HL-60 (cell line): ENCODE data around the gene FAM107B.

Source experiments
- DNase-seq, 2 experiments: peaks; one replicate each; pipeline ENCODE4 v3.0.0-alpha.2; 2010 to 2020; ENCODE audit warnings: low read depth in 1 of 2, low spot score in 1 of 2
- H3K27ac ChIP-seq: fragments of 250-450 bp; sonication (Bioruptor Pico); replicated peaks from 2 replicates; pipeline ENCODE4 v1.5.1; 2020; ENCODE audit warnings: mild to moderate bottlenecking, moderate library complexity
- H3K27me3 ChIP-seq: fragments of 250-450 bp; sonication (Bioruptor Pico); 2 replicates; pipeline ENCODE4 v1.5.1; 2021; ENCODE audit warnings: mild to moderate bottlenecking, moderate library complexity; ENCODE audit not compliant: insufficient read depth, poor library complexity, severe bottlenecking
- H3K4me3 ChIP-seq: replicated peaks from 2 replicates; pipeline ENCODE4 v1.5.1; 2011; ENCODE audit warnings: mild to moderate bottlenecking, control low read depth, low read length; ENCODE audit not compliant: insufficient read depth
- CTCF ChIP-seq: IDR thresholded peaks from one replicate; pipeline ENCODE4 v1.5.1; 2011; ENCODE audit warnings: low read length, control low read depth, inconsistent platforms; ENCODE audit not compliant: insufficient read depth
- GABPA ChIP-seq: IDR thresholded peaks from 2 replicates; pipeline ENCODE4 v1.6.1; 2012; ENCODE audit warnings: low read depth
- POLR2AphosphoS5 ChIP-seq: IDR thresholded peaks from 2 replicates; pipeline ENCODE4 v1.6.1; 2012; ENCODE audit warnings: low read depth
- REST ChIP-seq: IDR thresholded peaks from 2 replicates; pipeline ENCODE4 v1.6.1; 2012; ENCODE audit warnings: low read depth; ENCODE audit not compliant: insufficient replicate concordance
- SPI1 ChIP-seq: IDR thresholded peaks from 2 replicates; pipeline ENCODE4 v1.6.1; 2012; ENCODE audit warnings: low read depth, mild to moderate bottlenecking, borderline replicate concordance

The FAM107B gene

GRCh38 chr10:14815681-14816080 is 41.0 kb upstream of the FAM107B start:
- DNase-seq: no peak
- Histone ChIP-seq H3K27me3 (no peaks in the 10 kb centered on the region), H3K27ac (no peak overlapping the region), H3K4me3 (no peak overlapping the region)
- TF ChIP-seq CTCF (no peak), GABPA (no peak), POLR2AphosphoS5 (no peak), SPI1 (no peak), REST (no peak)

- no peak for DNase-seq
- no peak overlapping the region for H3K4me3 ChIP-seq
- H3K27me3 ChIP-seq: no peaks in the 10 kb centered on the region
- no peak for TF ChIP-seq CTCF
- TF ChIP-seq POLR2AphosphoS5: no peak
- no peak for TF ChIP-seq SPI1
- no peak for TF ChIP-seq GABPA
- TF ChIP-seq REST: no peak
- H3K27ac ChIP-seq: no peak overlapping the region
These were observed 37.6 kb upstream of the FAM107B start for GRCh38 chr10:14812271-14812670.

GRCh38 chr10:14810969-14811953 is 36.6 kb upstream of the FAM107B start:
- no peaks in the 10 kb centered on the region for H3K27me3 ChIP-seq
- no peak overlapping the region for H3K27ac ChIP-seq
- DNase-seq: no peak
- TF ChIP-seq GABPA (no peak), REST (no peak), CTCF (no peak), SPI1 (no peak), POLR2AphosphoS5 (no peak)
- H3K4me3 ChIP-seq: no peak overlapping the region
